MCF 10A (cell line): ENCODE data around the gene RNASE12. TPM values are rescaled to one million over a fixed set of nuclear protein-coding genes. Genes with fewer than 3 reads are reported as not detected.
A peak's percentile ranks its signal among the peaks of the same experiment; 100 is the strongest.

Source experiments
- Bru-seq: library from RNA; stranded (reverse); fragments of 400-500 nt; gene quantifications from one replicate; lab custom pipeline; 2021; lab: Mats Ljungman, UMichigan
- BruChase-seq, 2 experiments: library from RNA; stranded (reverse); fragments of 400-500 nt; gene quantifications; one replicate each; lab custom pipeline; 2021; lab: Mats Ljungman, UMichigan
- BruUV-seq: library from RNA; stranded (reverse); fragments of 400-500 nt; replicated peaks from 2 replicates; lab custom pipeline; 2021; lab: Mats Ljungman, UMichigan
- CTCF ChIA-PET: fragments of 300-600 bp; sonication (Branson Sonifier 250); formaldehyde crosslinking; extraction: SDS; loops from one replicate; lab custom pipeline; 2021; ENCODE audit warnings: antibody characterized with exemption, inconsistent platforms; lab: Yijun Ruan, JAX
- POLR2A ChIA-PET: fragments of 300-600, 350-650 bp; sonication (Branson Sonifier 250); formaldehyde crosslinking; extraction: SDS; loops from one replicate; lab custom pipeline; 2020; ENCODE audit warnings: antibody characterized with exemption, inconsistent platforms; lab: Yijun Ruan, JAX
- DNase-seq: peaks from one replicate; pipeline ENCODE4 v3.0.0-alpha.2; 2018; ENCODE audit not compliant: unreplicated experiment
- H3K27ac Mint-ChIP-seq: one replicate; pipeline ENCODE4 v1.8.0; 2022; ENCODE audit warnings: mild to moderate bottlenecking, low read depth, mixed read lengths; ENCODE audit not compliant: unreplicated experiment
- H3K27me3 Mint-ChIP-seq: one replicate; pipeline ENCODE4 v1.8.0; 2022; ENCODE audit warnings: mixed read lengths; ENCODE audit not compliant: insufficient read depth, unreplicated experiment
- H3K36me3 Mint-ChIP-seq: one replicate; pipeline ENCODE4 v1.8.0; 2022; ENCODE audit warnings: mild to moderate bottlenecking, moderate library complexity, mixed read lengths; ENCODE audit not compliant: insufficient read depth, unreplicated experiment
- H3K4me1 Mint-ChIP-seq: one replicate; pipeline ENCODE4 v1.8.0; 2022; ENCODE audit warnings: mixed read lengths; ENCODE audit not compliant: insufficient read depth, unreplicated experiment
- H3K4me3 Mint-ChIP-seq: one replicate; pipeline ENCODE4 v1.8.0; 2022; ENCODE audit warnings: mild to moderate bottlenecking, moderate library complexity, mixed read lengths; ENCODE audit not compliant: unreplicated experiment
- H3K9me3 Mint-ChIP-seq: one replicate; pipeline ENCODE4 v1.8.0; 2022; ENCODE audit warnings: mixed read lengths; ENCODE audit not compliant: unreplicated experiment
- intact Hi-C: fragments of 100-400 bp; cut with micrococcal nuclease; formaldehyde crosslinking; loops from 2 replicates; pipeline ENCODE4 v1.14.1; 2022
- long read RNA-seq: library from polyadenylated mRNA; stranded (forward); transcript quantifications from one replicate; pipeline ENCODE4 v2.0.0, GENCODE V29; 2022
- total RNA-seq: library from RNA; stranded (reverse); gene quantifications from 2 replicates; pipeline ENCODE4 v1.2.3, GENCODE V29; 2022
- TF ChIP-seq, protein P1 (sequence below): fragments of 200-600 bp; IDR thresholded peaks from one replicate; pipeline ENCODE4 v1.8.0; 2022; ENCODE audit warnings: antibody characterized with exemption, mild to moderate bottlenecking; ENCODE audit not compliant: unreplicated experiment

RNASE12 gene
- not detected in 2 replicates for total RNA-seq
- not detected for Bru-seq, nascent RNA
- BruChase-seq, experiment 1, labeled RNA remaining after a 6-hour chase: not detected
- not detected for BruChase-seq, experiment 2, labeled RNA remaining after a 2-hour chase
- long read RNA-seq: 0 reads

DNA sequence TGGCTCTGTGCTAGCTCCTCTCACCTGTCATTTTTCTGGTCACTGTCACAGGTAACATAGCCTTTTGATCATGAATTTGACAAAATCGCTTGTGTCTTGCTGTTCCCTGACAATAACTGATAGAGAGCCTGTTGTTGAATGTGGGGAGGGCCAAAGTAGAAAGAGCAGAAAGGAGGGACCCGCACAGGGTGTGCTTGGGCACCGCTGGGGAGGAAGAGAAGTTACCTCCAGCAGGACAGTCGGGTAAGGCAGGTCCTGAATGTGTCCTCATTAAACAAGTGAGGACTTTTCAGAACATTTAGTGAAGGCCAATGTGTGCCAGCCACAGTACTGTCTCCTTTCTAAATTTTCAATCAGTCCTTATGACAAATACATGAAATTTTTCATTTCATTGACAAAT is at the start of gene RNASE12:
TSS of gene RNASE12 (minus strand) at position 142 of the 400 bp plus-strand sequence. CDS start 653 bp downstream, outside the sequence.
- no TSS peak for BruUV-seq
- DNase-seq: no peak
- ChIA-PET CTCF (interaction anchor here (1.0 kb wide), 1 partner anchor 16 kb away, joined by 4 read pairs; no protein-coding TSS in a partner anchor), POLR2A (no interaction called here)
- Mint-ChIP-seq H3K36me3 (no peaks in the 10 kb centered on the region), H3K9me3 (no peaks in the 10 kb centered on the region), H3K27ac (no peak within 1 kb of the TSS), H3K27me3 (peaks cover 20% of the 10 kb centered on the region), H3K4me1 (no peaks in the 10 kb centered on the region), H3K4me3 (no peak within 1 kb of the TSS)
- TF ChIP-seq, protein P1, sequence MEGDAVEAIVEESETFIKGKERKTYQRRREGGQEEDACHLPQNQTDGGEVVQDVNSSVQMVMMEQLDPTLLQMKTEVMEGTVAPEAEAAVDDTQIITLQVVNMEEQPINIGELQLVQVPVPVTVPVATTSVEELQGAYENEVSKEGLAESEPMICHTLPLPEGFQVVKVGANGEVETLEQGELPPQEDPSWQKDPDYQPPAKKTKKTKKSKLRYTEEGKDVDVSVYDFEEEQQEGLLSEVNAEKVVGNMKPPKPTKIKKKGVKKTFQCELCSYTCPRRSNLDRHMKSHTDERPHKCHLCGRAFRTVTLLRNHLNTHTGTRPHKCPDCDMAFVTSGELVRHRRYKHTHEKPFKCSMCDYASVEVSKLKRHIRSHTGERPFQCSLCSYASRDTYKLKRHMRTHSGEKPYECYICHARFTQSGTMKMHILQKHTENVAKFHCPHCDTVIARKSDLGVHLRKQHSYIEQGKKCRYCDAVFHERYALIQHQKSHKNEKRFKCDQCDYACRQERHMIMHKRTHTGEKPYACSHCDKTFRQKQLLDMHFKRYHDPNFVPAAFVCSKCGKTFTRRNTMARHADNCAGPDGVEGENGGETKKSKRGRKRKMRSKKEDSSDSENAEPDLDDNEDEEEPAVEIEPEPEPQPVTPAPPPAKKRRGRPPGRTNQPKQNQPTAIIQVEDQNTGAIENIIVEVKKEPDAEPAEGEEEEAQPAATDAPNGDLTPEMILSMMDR: no peak
- intact Hi-C loops: no loop called here

DNA sequence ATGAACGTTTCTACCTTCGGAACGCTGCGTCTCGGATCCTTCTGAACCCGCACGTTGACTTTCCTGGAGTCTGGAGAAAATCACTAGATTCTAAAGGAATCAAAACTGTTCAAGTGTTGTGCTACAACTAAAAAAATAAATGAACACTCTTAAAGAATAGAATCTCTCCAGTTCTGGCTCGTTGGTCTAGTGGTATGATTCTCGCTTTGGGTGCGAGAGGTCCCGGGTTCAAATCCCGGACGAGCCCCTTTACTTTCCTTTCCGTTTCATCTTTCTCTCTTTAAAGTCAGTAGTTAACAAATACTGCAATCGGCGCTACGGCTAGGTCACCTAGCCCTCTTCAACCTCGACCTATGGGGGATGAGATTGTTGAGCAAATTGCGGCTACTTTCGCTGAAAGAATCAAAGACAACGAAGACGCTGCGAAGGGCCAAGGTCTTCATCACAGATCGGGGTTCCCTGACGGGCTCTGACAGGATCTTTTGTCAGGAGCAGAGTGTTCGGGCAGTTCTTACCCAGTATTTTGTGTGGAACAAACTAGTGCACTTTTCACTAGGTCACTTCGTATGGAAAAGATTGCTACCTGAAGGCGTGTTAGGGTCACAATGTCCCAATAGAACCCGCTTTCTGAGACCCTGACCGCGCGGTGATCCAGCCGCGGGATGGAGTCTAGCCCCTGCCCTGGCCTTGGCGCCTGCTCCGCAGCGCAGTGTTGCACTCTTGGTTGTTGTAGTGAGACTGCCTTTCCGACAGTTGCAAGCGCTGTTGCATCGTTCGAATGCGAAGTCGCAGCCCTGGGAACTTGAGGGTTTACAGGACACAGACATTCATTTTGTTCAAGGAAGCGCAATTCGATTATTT is 41.9 kb upstream of the RNASE12 start:
- intact Hi-C loops: loop anchor here (5.0 kb wide), 1 partner anchor 339 kb away; no protein-coding TSS in a partner anchor
- POLR2A ChIA-PET: interaction anchor here (2.4 to 6.8 kb wide), 3 partner anchors 20 to 50 kb away, joined by 14 to 123 read pairs (median 28); partner anchors contain the start of gene RNASE4
- peaks cover 22% of the 10 kb centered on the region for H3K36me3 Mint-ChIP-seq

DNA sequence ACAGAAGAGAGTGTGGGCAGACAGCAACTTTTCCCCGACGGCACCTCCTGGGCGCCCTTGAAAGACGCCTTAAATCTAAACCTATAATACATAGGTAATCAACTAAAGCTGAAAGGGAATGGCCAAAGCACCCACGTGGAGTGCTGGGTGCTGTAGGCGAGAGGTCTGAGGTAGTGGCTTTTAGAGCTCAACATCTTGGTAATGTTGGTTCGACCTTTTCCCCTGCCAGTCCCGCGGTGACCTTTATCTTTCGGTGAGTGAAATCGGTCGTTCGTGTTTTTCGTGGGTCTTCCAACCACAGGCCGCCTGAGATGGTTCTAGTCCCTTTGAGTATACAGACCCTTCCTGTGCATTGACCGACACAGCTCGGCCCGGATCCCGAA is 41.3 kb upstream of the RNASE12 start:
- no peaks in the 10 kb centered on the region for H3K27me3 Mint-ChIP-seq
- DNase-seq: no peak
- CTCF ChIA-PET: interaction anchor here (0.6 to 2.3 kb wide), 8 partner anchors 18 to 410 kb away, joined by 3 to 13 read pairs (median 5); partner anchors contain the start of gene RNASE7
- TF ChIP-seq, protein P1: no peak
- peaks cover 22% of the 10 kb centered on the region for H3K36me3 Mint-ChIP-seq
- peaks cover 27% of the 10 kb centered on the region for H3K4me1 Mint-ChIP-seq
- H3K4me3 Mint-ChIP-seq: peak overlapping the region; percentile 74
- peak overlapping the region; percentile 48 for H3K27ac Mint-ChIP-seq
- POLR2A ChIA-PET: interaction anchor here (0.7 to 6.8 kb wide), 5 partner anchors 12 to 300 kb away, joined by 3 to 123 read pairs (median 14); partner anchors contain the start of gene RNASE4
- H3K9me3 Mint-ChIP-seq: no peaks in the 10 kb centered on the region
- no TSS peak for BruUV-seq
- intact Hi-C loops: loop anchor here (5.0 kb wide), 1 partner anchor 340 kb away; no protein-coding TSS in a partner anchor

More for the DNA sequence above, 41.9 kb upstream of the RNASE12 start:
- Mint-ChIP-seq H3K9me3 (no peaks in the 10 kb centered on the region), H3K27me3 (no peaks in the 10 kb centered on the region), H3K4me1 (peaks cover 21% of the 10 kb centered on the region), H3K4me3 (peak overlapping the region; percentile 74), H3K27ac (peak overlapping the region; percentile 48)
- CTCF ChIA-PET: interaction anchor here (0.6 to 2.3 kb wide), 8 partner anchors 19 to 409 kb away, joined by 3 to 13 read pairs (median 5); partner anchors contain the start of gene RNASE7
- DNase-seq: peak; percentile 82
- TF ChIP-seq, protein P1: no peak
- BruUV-seq: no TSS peak
